Measurements from ENCODE around the gene ZFYVE28.

ZFYVE28 gene

DNA sequence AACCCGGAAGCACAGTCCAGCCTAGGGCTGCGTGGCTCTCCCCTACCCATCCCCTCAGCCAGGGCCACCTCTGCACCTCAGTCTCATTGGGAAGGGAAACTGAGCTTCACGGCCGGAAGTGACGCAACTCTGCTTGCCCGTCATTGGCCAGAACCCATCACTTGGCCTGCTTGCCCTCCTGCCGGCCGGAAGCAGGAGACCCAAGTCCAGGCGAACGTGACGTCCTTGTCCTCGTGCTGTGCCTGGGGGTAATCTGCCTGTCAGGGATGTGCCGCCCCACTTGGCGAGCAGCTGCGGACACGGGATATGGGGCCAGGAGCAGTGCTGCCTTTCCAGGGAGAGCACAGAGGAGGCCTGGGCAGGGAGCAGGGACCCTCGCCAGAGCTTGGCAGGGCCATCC lies 31.2 kb downstream of the ZFYVE28 start:
- Histone ChIP-seq H2AFZ (ENCODE audit: low read depth, low read length, severe bottlenecking) (no peak overlapping the region), H3K27me3 (ENCODE audit: low read length) (no peaks in the 10 kb centered on the region), H3F3A (ENCODE audit: insufficient read depth) (no peaks in the 10 kb centered on the region), H3K4me2 (ENCODE audit: low read depth, low read length, poor library complexity, severe bottlenecking) (no peak overlapping the region), H3K79me2 (ENCODE audit: insufficient read depth, low read length) (no peaks in the 10 kb centered on the region), H3K9me3 (ENCODE audit: insufficient read depth, low read length) (no peaks in the 10 kb centered on the region), H3K36me3 (ENCODE audit: low read length) (no peaks in the 10 kb centered on the region), H3K9me2 (replicated peaks; ENCODE audit: insufficient read depth, low read length) (no peaks in the 10 kb centered on the region), H3K9ac (ENCODE audit: low read length) (no peak overlapping the region), H3K4me3 (ENCODE audit: insufficient read depth, low read length, poor library complexity, severe bottlenecking) (no peak overlapping the region), H4K20me1 (ENCODE audit: low read depth, low read length) (no peaks in the 10 kb centered on the region), H3K27ac (ENCODE audit: low read depth, low read length) (no peak overlapping the region)
- TF ChIP-seq EZH2phosphoT487 (conservative IDR thresholded peaks at IDR 0.05; ENCODE audit: low read length), result no peak
- TF ChIP-seq, protein P1, sequence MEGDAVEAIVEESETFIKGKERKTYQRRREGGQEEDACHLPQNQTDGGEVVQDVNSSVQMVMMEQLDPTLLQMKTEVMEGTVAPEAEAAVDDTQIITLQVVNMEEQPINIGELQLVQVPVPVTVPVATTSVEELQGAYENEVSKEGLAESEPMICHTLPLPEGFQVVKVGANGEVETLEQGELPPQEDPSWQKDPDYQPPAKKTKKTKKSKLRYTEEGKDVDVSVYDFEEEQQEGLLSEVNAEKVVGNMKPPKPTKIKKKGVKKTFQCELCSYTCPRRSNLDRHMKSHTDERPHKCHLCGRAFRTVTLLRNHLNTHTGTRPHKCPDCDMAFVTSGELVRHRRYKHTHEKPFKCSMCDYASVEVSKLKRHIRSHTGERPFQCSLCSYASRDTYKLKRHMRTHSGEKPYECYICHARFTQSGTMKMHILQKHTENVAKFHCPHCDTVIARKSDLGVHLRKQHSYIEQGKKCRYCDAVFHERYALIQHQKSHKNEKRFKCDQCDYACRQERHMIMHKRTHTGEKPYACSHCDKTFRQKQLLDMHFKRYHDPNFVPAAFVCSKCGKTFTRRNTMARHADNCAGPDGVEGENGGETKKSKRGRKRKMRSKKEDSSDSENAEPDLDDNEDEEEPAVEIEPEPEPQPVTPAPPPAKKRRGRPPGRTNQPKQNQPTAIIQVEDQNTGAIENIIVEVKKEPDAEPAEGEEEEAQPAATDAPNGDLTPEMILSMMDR (IDR thresholded peaks at IDR 0.05; ENCODE audit: insufficient read depth, low read length, poor library complexity, severe bottlenecking), result no peak

DNA sequence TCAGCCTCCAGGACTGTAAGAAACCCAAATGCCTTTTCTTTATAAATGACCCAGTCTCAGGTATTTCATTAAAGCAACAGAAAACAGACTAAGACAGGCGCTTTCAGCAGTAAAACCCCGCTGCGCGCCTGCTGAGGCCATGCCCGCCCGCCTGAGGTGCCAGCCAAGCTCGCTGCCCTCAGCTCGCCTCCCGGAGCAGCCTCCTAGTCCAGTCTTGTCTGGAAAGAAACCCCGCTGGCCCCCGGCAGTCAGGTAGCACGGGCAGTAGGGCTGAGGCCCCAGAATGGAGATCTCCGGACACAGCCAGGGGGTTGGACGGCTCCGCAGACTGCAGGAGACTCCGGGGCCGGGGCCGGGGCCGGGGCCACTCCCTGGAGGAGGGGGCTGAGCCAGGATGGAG lies 31.7 kb downstream of the ZFYVE28 start:
- no peak for TF ChIP-seq EZH2phosphoT487 (conservative IDR thresholded peaks at IDR 0.05; ENCODE audit: low read length)
- TF ChIP-seq, protein P1 (IDR thresholded peaks at IDR 0.05; ENCODE audit: insufficient read depth, low read length, poor library complexity, severe bottlenecking), result no peak
- Histone ChIP-seq H3K9me2 (replicated peaks; ENCODE audit: insufficient read depth, low read length) (no peaks in the 10 kb centered on the region), H3F3A (ENCODE audit: insufficient read depth) (no peaks in the 10 kb centered on the region), H3K4me3 (ENCODE audit: insufficient read depth, low read length, poor library complexity, severe bottlenecking) (no peak overlapping the region), H3K27me3 (ENCODE audit: low read length) (no peaks in the 10 kb centered on the region), H3K27ac (ENCODE audit: low read depth, low read length) (no peak overlapping the region), H3K36me3 (ENCODE audit: low read length) (no peaks in the 10 kb centered on the region), H3K9me3 (ENCODE audit: insufficient read depth, low read length) (no peaks in the 10 kb centered on the region), H3K79me2 (ENCODE audit: insufficient read depth, low read length) (no peaks in the 10 kb centered on the region), H3K9ac (ENCODE audit: low read length) (no peak overlapping the region), H3K4me2 (ENCODE audit: low read depth, low read length, poor library complexity, severe bottlenecking) (no peak overlapping the region), H2AFZ (ENCODE audit: low read depth, low read length, severe bottlenecking) (no peak overlapping the region), H4K20me1 (ENCODE audit: low read depth, low read length) (no peaks in the 10 kb centered on the region)

DNA sequence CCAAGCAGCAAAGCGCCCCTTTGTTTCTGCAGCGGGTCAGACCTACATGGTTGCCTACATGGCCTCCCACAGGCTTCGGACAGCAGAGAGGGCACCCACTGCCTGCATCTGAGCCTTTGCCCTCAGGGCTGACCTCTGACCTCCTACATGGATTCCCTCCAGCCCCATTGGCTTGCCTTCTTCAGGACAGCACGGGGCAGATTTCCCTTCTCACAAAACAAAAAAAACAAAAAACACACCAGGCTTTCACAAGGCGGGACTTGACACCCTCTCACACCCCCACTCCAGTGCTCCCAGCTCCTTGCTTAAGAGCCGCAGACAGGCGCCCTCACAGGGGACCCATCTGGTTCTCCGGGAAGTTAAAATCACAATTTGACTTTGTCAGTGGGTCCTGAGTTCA lies 32.9 kb downstream of the ZFYVE28 start:
- no peak overlapping the region for H2AFZ ChIP-seq (ENCODE audit: low read depth, low read length, severe bottlenecking)
- no peaks in the 10 kb centered on the region for H3K27me3 ChIP-seq (ENCODE audit: low read length)
- no peaks in the 10 kb centered on the region for H3K9me3 ChIP-seq (ENCODE audit: insufficient read depth, low read length)
- H3K9me2 ChIP-seq (replicated peaks; ENCODE audit: insufficient read depth, low read length), result no peaks in the 10 kb centered on the region
- no peaks in the 10 kb centered on the region for H4K20me1 ChIP-seq (ENCODE audit: low read depth, low read length)
- H3K27ac ChIP-seq (ENCODE audit: low read depth, low read length), result no peak overlapping the region
- H3K36me3 ChIP-seq (ENCODE audit: low read length), result no peaks in the 10 kb centered on the region
- H3K4me2 ChIP-seq (ENCODE audit: low read depth, low read length, poor library complexity, severe bottlenecking), result no peak overlapping the region
- no peak overlapping the region for H3K9ac ChIP-seq (ENCODE audit: low read length)
- no peaks in the 10 kb centered on the region for H3K79me2 ChIP-seq (ENCODE audit: insufficient read depth, low read length)
- TF ChIP-seq, protein P1 (IDR thresholded peaks at IDR 0.05; ENCODE audit: insufficient read depth, low read length, poor library complexity, severe bottlenecking), result no peak
- no peak for TF ChIP-seq EZH2phosphoT487 (conservative IDR thresholded peaks at IDR 0.05; ENCODE audit: low read length)
- no peak overlapping the region for H3K4me3 ChIP-seq (ENCODE audit: insufficient read depth, low read length, poor library complexity, severe bottlenecking)
- no peaks in the 10 kb centered on the region for H3F3A ChIP-seq (ENCODE audit: insufficient read depth)

Measured in SU-DHL-6 (cell line).